GM21786 (cell line): Measurements from ENCODE around the gene ZFPL1.

Source experiments
- ATAC-seq: cut with Tn5 transposase; IDR thresholded peaks from one replicate; pipeline ENCODE4 v1.9.1; 2021; ENCODE audit not compliant: unreplicated experiment

The ZFPL1 gene

GRCh38 chr11:65090628-65091027, 6.6 kb downstream of the ZFPL1 start:
- no peak for ATAC-seq

- no peak for ATAC-seq
Measured at GRCh38 chr11:65095427-65095826, 11.4 kb downstream of the ZFPL1 start.

GRCh38 chr11:65095974-65096806, 12.2 kb downstream of the ZFPL1 start, which contains the start of gene VPS51:
Gene VPS51 (plus strand): TSS chr11:65096214. CDS start chr11:65096251, 37 bp downstream.
- peak; percentile 90 for ATAC-seq

GRCh38 chr11:65096926-65097325, 12.9 kb downstream of the ZFPL1 start:
- no peak for ATAC-seq

- no peak for ATAC-seq
Measured at GRCh38 chr11:65100674-65101350, 16.8 kb downstream of the ZFPL1 start.

GRCh38 chr11:65102142-65103095, 18.4 kb downstream of the ZFPL1 start:
- ATAC-seq, result no peak

- no peak for ATAC-seq
Measured at GRCh38 chr11:65103476-65103875, 19.5 kb downstream of the ZFPL1 start.

- ATAC-seq, result no peak
Measured at GRCh38 chr11:65104628-65105027, 20.6 kb downstream of the ZFPL1 start.

- no peak for ATAC-seq
Measured at GRCh38 chr11:65107078-65107477, 23.1 kb downstream of the ZFPL1 start.

- no peak for ATAC-seq
Measured at GRCh38 chr11:65107751-65108468, 23.9 kb downstream of the ZFPL1 start.

- no peak for ATAC-seq
Measured at GRCh38 chr11:65108469-65109123, 24.6 kb downstream of the ZFPL1 start.

GRCh38 chr11:65109231-65110198, 25.5 kb downstream of the ZFPL1 start:
- ATAC-seq, result no peak

GRCh38 chr11:65110354-65110861, 26.4 kb downstream of the ZFPL1 start:
- peak; percentile 29 for ATAC-seq

GRCh38 chr11:65111159-65111743, 27.2 kb downstream of the ZFPL1 start:
- no peak for ATAC-seq

GRCh38 chr11:65111744-65112545, 27.9 kb downstream of the ZFPL1 start, which contains the start of gene TM7SF2:
Gene TM7SF2 (plus strand): TSS chr11:65111872. CDS start chr11:65112016, 144 bp downstream.
- ATAC-seq, result peak; percentile 62

- ATAC-seq, result no peak
Measured at GRCh38 chr11:65112546-65113360, 28.7 kb downstream of the ZFPL1 start.
